Islet of Langerhans (tissue), 1 donor: ENCODE measurements around the gene ZNF414.

Experiments
- FAIRE-seq: peaks from one replicate; lab custom pipeline; 2011; peaks lifted over from hg19 to GRCh38; lab: Jason Lieb, UNC

The ZNF414 gene

GRCh38 chr19:8463365-8463764, 50.6 kb downstream of the ZNF414 start:
- no peak for FAIRE-seq

- no peak for FAIRE-seq
These were observed 51.4 kb downstream of the ZNF414 start for GRCh38 chr19:8462571-8462970.

- FAIRE-seq = no peak
These were observed 52.1 kb downstream of the ZNF414 start for GRCh38 chr19:8461891-8462290.

- no peak for FAIRE-seq
These were observed 52.6 kb downstream of the ZNF414 start for GRCh38 chr19:8461376-8461775.

- no peak for FAIRE-seq
These were observed 53.3 kb downstream of the ZNF414 start for GRCh38 chr19:8460516-8461298.
